GM18909 (cell line): Measurements from ENCODE around the gene ESF1.
A peak's percentile ranks its signal among the peaks of the same experiment; 100 is the strongest.

ENCODE experiments used
- ATAC-seq: cut with Tn5 transposase; IDR thresholded peaks from one replicate; pipeline ENCODE4 v1.9.1; 2021; ENCODE audit warnings: mild to moderate bottlenecking; ENCODE audit not compliant: unreplicated experiment, poor library complexity

The ESF1 gene

GRCh38 chr20:13685623-13686022 is 99.1 kb downstream of the ESF1 start:
- no peak for ATAC-seq

- ATAC-seq = peak; percentile 77
Observed at GRCh38 chr20:13684566-13685222, 100.0 kb downstream of the ESF1 start.

DNA sequence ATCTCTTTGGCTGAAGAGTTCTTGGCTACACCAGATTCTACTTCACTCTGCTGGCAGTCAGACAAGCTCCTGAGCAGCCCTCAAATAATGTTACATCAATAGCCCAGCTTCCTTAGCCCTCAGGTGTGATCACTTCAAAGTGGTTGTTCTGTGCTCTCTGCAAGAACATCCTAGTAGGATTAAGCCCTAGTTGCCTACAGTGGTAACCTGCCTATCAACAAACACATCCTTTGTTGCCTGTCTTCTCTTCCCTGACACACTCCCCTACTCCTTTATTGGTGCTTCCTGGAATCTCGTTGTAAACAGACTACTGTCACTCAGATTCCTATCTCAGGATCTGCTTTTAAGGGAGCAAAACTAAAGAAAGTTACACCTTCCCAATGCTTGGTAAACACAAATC is 100.9 kb downstream of the ESF1 start:
- ATAC-seq = no peak

DNA sequence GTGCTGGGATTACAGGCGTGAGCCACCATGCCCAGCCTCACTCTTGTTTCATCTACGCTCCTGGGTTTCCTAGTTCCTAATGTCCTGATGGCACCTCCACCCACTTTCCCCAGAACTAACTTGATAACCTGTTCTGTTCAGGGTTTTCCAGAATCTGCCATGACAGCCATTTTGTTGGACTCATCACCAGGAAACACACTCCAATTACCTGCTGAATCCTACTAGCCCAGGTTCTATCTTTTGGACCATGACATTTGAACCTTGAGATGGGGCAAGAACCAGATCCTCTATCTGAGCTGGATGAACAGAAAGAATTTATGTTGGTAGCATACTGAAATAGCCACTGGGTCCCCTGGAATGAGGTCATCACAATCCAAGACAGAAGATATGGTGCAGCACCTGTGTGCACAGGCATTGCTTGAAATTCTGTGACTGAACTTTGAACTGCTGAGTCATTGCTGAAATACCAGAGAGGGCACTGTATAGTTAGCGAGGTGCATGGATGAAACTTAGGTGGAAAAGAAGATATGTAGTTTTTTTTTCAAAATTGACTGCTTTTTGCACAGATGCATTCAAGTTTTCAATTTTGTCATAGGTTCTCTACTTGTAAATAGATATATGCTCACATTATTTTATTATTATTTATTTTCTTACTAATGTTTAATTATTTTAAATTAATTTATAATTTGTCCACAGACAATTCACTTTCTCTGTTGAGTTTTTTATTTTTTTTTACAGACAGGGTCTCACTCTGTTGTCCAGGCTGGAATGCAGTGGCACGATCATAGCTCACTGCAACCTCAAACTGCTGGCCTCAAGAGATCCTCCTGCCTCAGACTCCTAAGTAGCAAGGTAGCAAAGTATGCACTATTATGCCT is 103.2 kb downstream of the ESF1 start:
- peak; percentile 92 for ATAC-seq

DNA sequence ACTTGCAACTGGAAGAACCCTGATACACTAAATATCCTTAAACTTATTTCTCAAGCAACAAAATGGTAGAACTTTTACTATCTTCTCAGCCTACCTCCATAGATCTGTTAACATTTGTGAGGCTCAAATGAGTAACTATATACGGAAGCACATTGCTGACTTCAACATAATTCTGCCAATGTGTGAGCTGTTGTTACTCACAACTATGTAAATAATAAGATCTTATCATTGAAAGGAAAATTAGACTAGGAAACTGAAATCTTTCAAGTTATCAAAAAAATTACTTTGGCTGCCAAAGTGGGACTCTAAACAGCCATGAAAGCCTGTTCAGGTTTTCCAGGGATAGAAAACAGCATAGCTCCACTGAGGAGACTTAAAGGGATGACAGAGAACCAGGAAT is 105.8 kb downstream of the ESF1 start:
- no peak for ATAC-seq

DNA sequence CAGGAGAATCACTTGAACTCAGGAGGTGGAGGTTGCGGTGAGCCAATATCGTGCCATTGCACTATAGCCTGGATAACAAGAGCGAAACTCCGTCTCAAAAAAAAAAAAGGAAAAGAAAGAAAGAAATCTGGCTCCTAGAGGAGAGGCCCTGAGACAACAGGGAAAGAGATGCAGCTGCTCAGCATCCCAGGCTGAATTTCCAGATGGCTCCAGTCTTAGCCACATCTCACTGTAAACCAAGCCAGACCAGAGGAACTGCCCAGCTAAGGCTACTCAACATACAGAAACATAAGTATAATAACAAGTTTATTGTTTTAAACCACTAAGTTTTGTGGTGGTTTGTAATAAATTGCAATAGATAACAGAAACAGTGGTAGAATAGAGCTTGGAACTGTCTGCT is 107.5 kb downstream of the ESF1 start:
- ATAC-seq = no peak

DNA sequence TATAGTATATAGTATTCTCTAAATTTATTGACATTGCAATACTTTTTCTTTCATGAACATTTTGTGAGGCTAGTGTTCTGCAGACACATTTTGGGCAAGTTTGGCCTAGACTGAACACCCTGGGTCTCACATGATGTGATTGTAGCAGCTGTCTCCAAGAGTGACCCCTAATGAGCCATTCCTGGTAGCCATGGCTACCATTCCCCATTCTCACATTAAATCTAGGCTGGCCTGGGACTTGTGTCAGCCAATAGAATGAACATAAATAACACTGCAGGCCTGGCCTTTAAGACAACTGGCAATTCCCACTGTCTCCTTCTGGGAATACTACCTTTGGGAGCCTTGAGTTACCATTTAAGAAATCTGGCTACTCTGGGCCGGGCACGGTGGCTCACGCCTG is 108.0 kb downstream of the ESF1 start:
- ATAC-seq = no peak

DNA sequence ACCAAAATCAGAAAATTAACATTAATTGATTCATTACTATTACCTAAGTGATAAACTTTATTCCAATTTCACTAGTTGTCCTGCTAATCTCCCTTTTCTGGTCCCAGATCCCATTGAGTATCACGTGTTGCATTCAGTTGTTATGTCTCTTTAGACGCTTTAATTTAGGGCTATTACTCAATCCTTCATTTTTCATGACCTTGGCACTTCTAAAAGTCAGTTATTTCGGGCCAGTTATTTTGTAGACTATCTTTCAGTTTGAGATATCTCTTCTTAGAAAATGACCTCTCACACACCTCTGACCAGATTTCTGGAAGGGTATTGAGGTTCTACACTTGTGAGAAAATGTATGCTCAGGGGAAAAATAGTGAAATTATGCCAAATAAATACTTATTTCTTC is 112.0 kb downstream of the ESF1 start:
- ATAC-seq = no peak

- no peak for ATAC-seq
Observed at GRCh38 chr20:13671916-13672378, 112.8 kb downstream of the ESF1 start.

- ATAC-seq = no peak
Observed at GRCh38 chr20:13671512-13671911, 113.2 kb downstream of the ESF1 start.

GRCh38 chr20:13670160-13670559 is 114.6 kb downstream of the ESF1 start:
- ATAC-seq = no peak

- no peak for ATAC-seq
Observed at GRCh38 chr20:13665709-13666395, 118.9 kb downstream of the ESF1 start.
